K562 (cell line): ENCODE measurements around the gene RCOR2. TPM values are rescaled to one million over a fixed set of nuclear protein-coding genes. Genes with fewer than 3 reads are reported as not detected.

Experiments
- ARID2 ChIP-seq: fragments of 450-650 bp; IDR thresholded peaks from 2 replicates; pipeline ENCODE4 v1.6.1; 2017; ENCODE audit warnings: antibody characterized with exemption, mild to moderate bottlenecking
- CBFB ChIP-seq: sonication (generic); formaldehyde crosslinking; IDR thresholded peaks from 2 replicates; pipeline ENCODE4 v1.4.0; 2020; ENCODE audit warnings: mild to moderate bottlenecking, missing genetic modification reagents
- KAT2B ChIP-seq: IDR thresholded peaks from one replicate; pipeline ENCODE4 v1.6.1; 2012; ENCODE audit warnings: low read depth, mild to moderate bottlenecking, control low read depth, inconsistent platforms, low read length, moderate library complexity
- LARP7 ChIP-seq: fragments of 450-650 bp; IDR thresholded peaks from 2 replicates; pipeline ENCODE4 v1.6.1; 2016
- RAD21 ChIP-seq, 2 experiments: fragments of 250-450 bp in 1 of 2; fragments of 450-650 bp in 1 of 2; sonication (Bioruptor Pico) in 1 of 2; formaldehyde crosslinking in 1 of 2; IDR thresholded peaks in 1 of 2; conservative IDR thresholded peaks in 1 of 2; 2 replicates each; pipeline versions ENCODE4 v1.4.0 to v1.8.0; 2020 to 2022; ENCODE audit warnings: mild to moderate bottlenecking in 2 of 2, moderate library complexity in 1 of 2
- RBBP5 ChIP-seq: fragments of 200-600 bp; sonication (generic); IDR thresholded peaks from 2 replicates; pipeline ENCODE4 v1.6.1; 2012; ENCODE audit warnings: borderline replicate concordance, mild to moderate bottlenecking, low read length, control low read depth, inconsistent platforms; ENCODE audit not compliant: insufficient read depth, poor library complexity, severe bottlenecking
- SETDB1 ChIP-seq: IDR thresholded peaks from one replicate; pipeline ENCODE4 v1.6.1; 2012; ENCODE audit warnings: low read length, control low read depth, inconsistent platforms
- TCFL5 ChIP-seq: fragments of 250-450 bp; sonication (Bioruptor Pico); conservative IDR thresholded peaks from 2 replicates; pipeline ENCODE4 v1.6.1; 2021; ENCODE audit warnings: mild to moderate bottlenecking, moderate library complexity, matching md5 sums
- XRCC4 ChIP-seq: IDR thresholded peaks from one replicate; pipeline ENCODE4 v1.6.1; 2011; ENCODE audit not compliant: insufficient read depth, insufficient read length; ENCODE audit errors: extremely low read depth
- ZNF12 ChIP-seq: sonication (generic); formaldehyde crosslinking; IDR thresholded peaks from 2 replicates; pipeline ENCODE4 v1.4.0; 2020; ENCODE audit warnings: mild to moderate bottlenecking, missing genetic modification reagents
- ZNF184 ChIP-seq: sonication (generic); formaldehyde crosslinking; IDR thresholded peaks from 2 replicates; pipeline ENCODE4 v1.5.0; 2020; ENCODE audit warnings: missing genetic modification reagents
- ZNF316 ChIP-seq: fragments of 450-650 bp; IDR thresholded peaks from 2 replicates; pipeline ENCODE4 v1.6.1; 2016
- ZNF324 ChIP-seq: fragments of 250-450 bp; sonication (Bioruptor Pico); IDR thresholded peaks from 2 replicates; pipeline ENCODE4 v1.4.0; 2020; ENCODE audit warnings: mild to moderate bottlenecking
- polyA plus RNA-seq, 8 experiments: library from polyadenylated mRNA; depleted of rRNA in 4 of 8; stranded (reverse) in 5 of 8; unstranded in 3 of 8; fragments of >200 nt; fragmentation: Nextera tagmentation in 2 of 8; fragmentation: Illumina TruSeq in 1 of 8; extraction: Ambion mirVana in 2 of 8; extraction: Trizol in 1 of 8; gene quantifications; 2 replicates each; pipeline versions ENCODE4 v1.2.1 to v1.2.3, GENCODE V29; 2011 to 2014; ENCODE audit warnings: inconsistent platforms in 1 of 8, missing spikeins in 1 of 8
- total RNA-seq, 7 experiments: library from RNA; depleted of rRNA in 6 of 7; stranded (reverse); fragments of >200 nt in 6 of 7; fragmentation: Illumina TruSeq in 2 of 7; extraction: Trizol in 2 of 7; gene quantifications; 2 replicates each; pipeline versions ENCODE4 v1.2.1 to v1.2.3, GENCODE V29; 2011 to 2021; ENCODE audit warnings: low replicate concordance in 1 of 7
- TF ChIP-seq, protein P1 (sequence below): fragments of 250-450 bp; sonication (Bioruptor Pico); IDR thresholded peaks from 2 replicates; pipeline ENCODE4 v1.5.0; 2020; ENCODE audit warnings: mild to moderate bottlenecking
- TF ChIP-seq, protein P2 (sequence below): sonication (generic); formaldehyde crosslinking; IDR thresholded peaks from 2 replicates; pipeline ENCODE4 v1.8.0; 2022; ENCODE audit warnings: mild to moderate bottlenecking, missing genetic modification reagents
- TF ChIP-seq, protein P3 (sequence below): IDR thresholded peaks from 2 replicates; pipeline ENCODE4 v1.6.1; 2011; ENCODE audit not compliant: insufficient read length; ENCODE audit errors: extremely low read depth
- TF ChIP-seq, protein P4 (sequence below): fragments of 450-650 bp; conservative IDR thresholded peaks from 2 replicates; pipeline ENCODE4 v1.6.1; 2016; ENCODE audit warnings: missing genetic modification characterization, low read depth, mild to moderate bottlenecking, missing compliant biosample characterization, moderate library complexity
- TF ChIP-seq, protein P5 (sequence below): fragments of 450-650 bp; IDR thresholded peaks from 2 replicates; pipeline ENCODE4 v1.6.1; 2016; ENCODE audit warnings: borderline replicate concordance

Gene RCOR2
- total and polyA plus RNA-seq, 9 of the 15 experiments (the other 6 are each of a cell fraction or from before 2014, with no cell fraction given): 0.04 to 6.5 (median 2.5) TPM; not detected in 1

DNA sequence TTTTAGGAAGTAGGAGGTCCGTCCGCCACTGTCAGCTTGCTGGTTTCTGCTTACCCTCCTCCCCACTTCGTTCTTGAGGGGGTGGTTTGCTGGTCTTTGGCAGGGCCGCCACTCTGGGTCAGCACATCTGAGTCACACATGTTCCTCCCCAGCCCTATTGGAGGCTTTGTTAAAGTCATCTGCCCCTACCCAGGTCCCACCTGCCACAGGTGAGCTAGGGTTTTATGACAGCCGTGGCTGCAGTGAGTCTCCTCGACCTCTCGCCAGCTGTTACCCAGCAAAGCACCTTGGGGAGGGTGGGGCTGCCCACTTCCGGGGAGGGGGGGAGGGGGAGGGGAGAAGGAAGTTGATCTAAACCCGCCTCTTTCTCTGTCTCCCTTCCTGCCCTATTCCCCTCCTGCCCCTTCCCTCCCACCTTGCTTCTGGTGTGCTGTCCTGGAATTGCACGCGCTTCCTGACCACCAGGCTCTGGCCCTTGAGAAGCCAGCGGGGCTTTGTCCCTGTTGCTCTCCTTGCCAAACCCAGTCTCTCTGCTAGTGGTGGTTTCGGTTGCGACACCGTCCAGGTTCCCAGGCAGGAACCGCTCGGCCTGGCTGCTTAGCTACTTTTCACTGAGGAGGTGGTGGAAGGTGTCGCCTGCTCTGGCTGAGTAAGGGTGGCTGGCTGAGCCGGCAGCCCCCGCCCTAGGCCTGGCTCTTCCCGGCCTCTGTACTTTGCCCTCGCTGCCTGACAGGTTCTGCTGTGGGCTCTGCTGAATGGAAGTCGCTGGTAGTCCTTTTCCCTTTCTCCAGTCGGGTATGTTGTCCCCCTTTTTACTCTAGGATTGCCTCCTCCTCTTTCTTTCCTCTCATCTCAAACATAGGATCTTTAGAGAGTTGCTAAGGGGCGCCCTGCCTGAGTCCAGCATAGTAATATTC is 28.5 kb downstream of the RCOR2 start (continued):
- TF ChIP-seq, protein P1, sequence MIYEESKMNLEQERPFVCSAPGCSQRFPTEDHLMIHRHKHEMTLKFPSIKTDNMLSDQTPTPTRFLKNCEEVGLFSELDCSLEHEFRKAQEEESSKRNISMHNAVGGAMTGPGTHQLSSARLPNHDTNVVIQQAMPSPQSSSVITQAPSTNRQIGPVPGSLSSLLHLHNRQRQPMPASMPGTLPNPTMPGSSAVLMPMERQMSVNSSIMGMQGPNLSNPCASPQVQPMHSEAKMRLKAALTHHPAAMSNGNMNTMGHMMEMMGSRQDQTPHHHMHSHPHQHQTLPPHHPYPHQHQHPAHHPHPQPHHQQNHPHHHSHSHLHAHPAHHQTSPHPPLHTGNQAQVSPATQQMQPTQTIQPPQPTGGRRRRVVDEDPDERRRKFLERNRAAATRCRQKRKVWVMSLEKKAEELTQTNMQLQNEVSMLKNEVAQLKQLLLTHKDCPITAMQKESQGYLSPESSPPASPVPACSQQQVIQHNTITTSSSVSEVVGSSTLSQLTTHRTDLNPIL: no peak
- TF ChIP-seq ZNF184 (no peak), ZNF12 (CRISPR knock-in tag) (no peak), XRCC4 (no peak), KAT2B (no peak), RAD21 (CRISPR knock-in tag; conservative IDR thresholded peaks at IDR 0.05 in 1 of 2, IDR thresholded peaks at IDR 0.05 in 1 of 2) (no peak), LARP7 (no peak), TCFL5 (CRISPR knock-in tag) (no peak), RBBP5 (peak; percentile 45), ARID2 (no peak), ZNF324 (no peak), CBFB (CRISPR knock-in tag) (no peak), SETDB1 (no peak), ZNF316 (no peak)
- TF ChIP-seq, protein P2, sequence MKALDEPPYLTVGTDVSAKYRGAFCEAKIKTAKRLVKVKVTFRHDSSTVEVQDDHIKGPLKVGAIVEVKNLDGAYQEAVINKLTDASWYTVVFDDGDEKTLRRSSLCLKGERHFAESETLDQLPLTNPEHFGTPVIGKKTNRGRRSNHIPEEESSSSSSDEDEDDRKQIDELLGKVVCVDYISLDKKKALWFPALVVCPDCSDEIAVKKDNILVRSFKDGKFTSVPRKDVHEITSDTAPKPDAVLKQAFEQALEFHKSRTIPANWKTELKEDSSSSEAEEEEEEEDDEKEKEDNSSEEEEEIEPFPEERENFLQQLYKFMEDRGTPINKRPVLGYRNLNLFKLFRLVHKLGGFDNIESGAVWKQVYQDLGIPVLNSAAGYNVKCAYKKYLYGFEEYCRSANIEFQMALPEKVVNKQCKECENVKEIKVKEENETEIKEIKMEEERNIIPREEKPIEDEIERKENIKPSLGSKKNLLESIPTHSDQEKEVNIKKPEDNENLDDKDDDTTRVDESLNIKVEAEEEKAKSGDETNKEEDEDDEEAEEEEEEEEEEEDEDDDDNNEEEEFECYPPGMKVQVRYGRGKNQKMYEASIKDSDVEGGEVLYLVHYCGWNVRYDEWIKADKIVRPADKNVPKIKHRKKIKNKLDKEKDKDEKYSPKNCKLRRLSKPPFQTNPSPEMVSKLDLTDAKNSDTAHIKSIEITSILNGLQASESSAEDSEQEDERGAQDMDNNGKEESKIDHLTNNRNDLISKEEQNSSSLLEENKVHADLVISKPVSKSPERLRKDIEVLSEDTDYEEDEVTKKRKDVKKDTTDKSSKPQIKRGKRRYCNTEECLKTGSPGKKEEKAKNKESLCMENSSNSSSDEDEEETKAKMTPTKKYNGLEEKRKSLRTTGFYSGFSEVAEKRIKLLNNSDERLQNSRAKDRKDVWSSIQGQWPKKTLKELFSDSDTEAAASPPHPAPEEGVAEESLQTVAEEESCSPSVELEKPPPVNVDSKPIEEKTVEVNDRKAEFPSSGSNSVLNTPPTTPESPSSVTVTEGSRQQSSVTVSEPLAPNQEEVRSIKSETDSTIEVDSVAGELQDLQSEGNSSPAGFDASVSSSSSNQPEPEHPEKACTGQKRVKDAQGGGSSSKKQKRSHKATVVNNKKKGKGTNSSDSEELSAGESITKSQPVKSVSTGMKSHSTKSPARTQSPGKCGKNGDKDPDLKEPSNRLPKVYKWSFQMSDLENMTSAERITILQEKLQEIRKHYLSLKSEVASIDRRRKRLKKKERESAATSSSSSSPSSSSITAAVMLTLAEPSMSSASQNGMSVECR (CRISPR knock-in tag): peak; percentile 89
- TF ChIP-seq, protein P3, sequence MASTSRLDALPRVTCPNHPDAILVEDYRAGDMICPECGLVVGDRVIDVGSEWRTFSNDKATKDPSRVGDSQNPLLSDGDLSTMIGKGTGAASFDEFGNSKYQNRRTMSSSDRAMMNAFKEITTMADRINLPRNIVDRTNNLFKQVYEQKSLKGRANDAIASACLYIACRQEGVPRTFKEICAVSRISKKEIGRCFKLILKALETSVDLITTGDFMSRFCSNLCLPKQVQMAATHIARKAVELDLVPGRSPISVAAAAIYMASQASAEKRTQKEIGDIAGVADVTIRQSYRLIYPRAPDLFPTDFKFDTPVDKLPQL: no peak
- TF ChIP-seq, protein P4, sequence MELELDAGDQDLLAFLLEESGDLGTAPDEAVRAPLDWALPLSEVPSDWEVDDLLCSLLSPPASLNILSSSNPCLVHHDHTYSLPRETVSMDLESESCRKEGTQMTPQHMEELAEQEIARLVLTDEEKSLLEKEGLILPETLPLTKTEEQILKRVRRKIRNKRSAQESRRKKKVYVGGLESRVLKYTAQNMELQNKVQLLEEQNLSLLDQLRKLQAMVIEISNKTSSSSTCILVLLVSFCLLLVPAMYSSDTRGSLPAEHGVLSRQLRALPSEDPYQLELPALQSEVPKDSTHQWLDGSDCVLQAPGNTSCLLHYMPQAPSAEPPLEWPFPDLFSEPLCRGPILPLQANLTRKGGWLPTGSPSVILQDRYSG (tag): no peak
- TF ChIP-seq, protein P5, sequence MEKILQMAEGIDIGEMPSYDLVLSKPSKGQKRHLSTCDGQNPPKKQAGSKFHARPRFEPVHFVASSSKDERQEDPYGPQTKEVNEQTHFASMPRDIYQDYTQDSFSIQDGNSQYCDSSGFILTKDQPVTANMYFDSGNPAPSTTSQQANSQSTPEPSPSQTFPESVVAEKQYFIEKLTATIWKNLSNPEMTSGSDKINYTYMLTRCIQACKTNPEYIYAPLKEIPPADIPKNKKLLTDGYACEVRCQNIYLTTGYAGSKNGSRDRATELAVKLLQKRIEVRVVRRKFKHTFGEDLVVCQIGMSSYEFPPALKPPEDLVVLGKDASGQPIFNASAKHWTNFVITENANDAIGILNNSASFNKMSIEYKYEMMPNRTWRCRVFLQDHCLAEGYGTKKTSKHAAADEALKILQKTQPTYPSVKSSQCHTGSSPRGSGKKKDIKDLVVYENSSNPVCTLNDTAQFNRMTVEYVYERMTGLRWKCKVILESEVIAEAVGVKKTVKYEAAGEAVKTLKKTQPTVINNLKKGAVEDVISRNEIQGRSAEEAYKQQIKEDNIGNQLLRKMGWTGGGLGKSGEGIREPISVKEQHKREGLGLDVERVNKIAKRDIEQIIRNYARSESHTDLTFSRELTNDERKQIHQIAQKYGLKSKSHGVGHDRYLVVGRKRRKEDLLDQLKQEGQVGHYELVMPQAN: peak; percentile 94
